GM21526 (cell line): Measurements from ENCODE around the gene ARSB.
"Not testable (repeated sequence)": the region's sequence is repeated elsewhere in the genome, so short reads cannot be mapped to it uniquely, and the experiment has no call there.

Source experiments
- ATAC-seq: cut with Tn5 transposase; IDR thresholded peaks from one replicate; pipeline ENCODE4 v1.9.1; 2021; ENCODE audit warnings: moderate library complexity; ENCODE audit not compliant: unreplicated experiment, low FRiP score

The ARSB gene

DNA sequence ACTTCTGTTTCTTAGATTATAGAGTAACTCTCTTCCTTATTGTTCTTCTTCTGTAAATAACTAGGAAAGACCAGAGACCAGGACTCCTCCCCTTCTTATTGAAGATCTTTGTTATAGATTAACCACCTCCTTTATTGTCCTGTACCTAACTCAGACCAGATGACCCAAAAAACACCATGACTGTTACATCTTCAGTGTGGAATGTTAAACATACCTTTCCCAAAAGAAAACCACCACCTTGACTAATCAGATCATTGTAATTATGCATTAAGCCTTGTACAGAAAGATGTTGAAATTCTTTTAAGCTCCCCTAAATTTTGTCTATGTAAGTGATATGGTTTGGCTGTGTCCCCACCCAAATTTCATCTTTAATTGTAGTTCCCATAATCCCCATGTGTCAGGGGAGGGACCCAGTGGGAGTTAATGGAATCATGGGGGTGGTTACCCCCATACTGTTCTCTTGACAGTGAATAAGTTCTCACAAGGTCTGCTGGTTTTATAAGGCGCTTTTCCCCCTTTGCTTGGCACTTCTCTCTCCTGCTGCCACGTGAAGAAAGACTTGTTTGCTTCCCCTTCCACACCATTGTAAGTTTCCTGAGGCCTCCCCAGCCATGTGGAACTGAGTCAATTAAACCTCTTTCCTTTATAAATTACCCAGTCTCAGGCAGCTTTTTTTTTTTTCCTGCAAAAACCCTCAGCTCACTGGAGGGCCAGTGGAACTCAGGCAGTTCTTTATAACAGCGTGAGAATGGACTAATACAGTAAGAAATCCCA is 26.3 kb downstream of the ARSB start:
- no peak for ATAC-seq

GRCh38 chr5:78956901-78957300 is 28.2 kb downstream of the ARSB start:
- no peak for ATAC-seq

- no peak for ATAC-seq
Observed at GRCh38 chr5:78953092-78953800, 31.9 kb downstream of the ARSB start.

DNA sequence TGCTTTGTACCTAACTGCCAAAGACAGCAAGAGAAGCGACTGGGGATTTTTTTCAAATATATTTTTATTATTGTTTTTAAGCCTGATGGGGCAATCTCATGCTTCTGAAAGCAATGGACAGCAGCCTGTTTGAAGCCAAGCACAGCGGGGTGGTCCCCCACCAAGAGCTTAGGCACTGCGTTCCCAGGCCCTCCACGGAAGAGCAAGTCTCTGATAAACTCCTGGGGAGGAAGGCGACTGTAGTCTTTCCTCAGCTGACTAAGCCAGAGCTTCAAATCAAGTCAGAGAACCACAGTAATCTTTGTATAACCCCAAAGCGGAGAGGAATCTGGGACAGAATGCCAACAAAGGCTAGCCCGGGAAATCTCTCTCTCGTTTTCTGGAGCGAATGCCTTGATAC is 54.4 kb downstream of the ARSB start:
- ATAC-seq, result no peak

DNA sequence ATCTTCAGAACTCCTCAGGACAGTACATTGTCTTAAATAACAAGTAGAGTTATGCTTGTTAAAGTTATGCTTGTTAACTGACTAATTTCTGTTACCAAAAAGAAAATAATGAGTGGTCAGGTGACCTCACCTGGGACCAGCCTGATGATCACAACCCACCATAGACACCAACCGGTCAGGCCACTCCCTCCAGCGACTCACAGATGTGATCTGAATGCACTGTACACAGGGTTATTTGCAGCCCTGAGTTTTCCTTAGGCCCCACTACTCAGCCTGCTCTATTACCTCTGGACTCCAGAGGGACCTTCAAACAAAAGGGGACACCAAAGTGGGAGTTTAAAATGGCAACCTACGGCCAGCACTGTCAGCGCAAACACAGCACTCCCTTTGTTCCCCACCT is 55.3 kb downstream of the ARSB start:
- ATAC-seq, result no peak

DNA sequence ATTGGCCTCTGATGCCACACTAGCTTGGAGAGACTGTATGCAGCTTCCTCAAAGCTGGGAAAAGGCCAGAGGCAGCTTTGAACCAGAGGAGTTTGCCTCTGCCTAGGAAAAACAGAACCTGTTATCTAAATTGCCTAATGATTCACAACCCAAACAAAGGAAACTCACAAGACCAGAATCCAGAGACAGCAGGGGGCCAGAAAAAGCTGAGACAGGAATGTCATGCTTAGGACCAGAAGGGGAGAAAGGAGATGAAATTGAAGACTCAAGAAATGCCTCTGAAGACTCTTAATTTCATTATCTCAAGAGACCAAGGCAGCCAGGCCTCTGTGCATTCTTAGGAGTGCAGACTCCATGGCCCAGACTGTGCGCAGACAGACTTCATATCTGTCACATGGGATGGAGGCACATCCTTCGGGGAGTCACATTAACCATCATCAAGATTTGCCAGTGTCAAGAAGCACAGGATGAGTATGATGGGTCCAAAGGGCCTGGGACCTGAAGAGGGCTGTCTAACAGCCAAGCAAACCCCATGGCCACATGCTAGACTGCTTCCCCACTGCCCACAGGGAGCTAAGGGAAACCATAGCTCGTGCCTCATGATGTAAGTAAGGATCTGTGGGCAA is 57.3 kb downstream of the ARSB start:
- no peak for ATAC-seq

- no peak for ATAC-seq
Observed at GRCh38 chr5:78926252-78926651, 58.9 kb downstream of the ARSB start.

GRCh38 chr5:78925129-78925876 is 59.8 kb downstream of the ARSB start:
- no peak for ATAC-seq

- ATAC-seq, result no peak
Observed at GRCh38 chr5:78923622-78923970, 61.5 kb downstream of the ARSB start.

GRCh38 chr5:78922879-78923621 is 62.1 kb downstream of the ARSB start:
- ATAC-seq, result no peak

GRCh38 chr5:78920604-78921003 is 64.5 kb downstream of the ARSB start:
- ATAC-seq, result no peak

DNA sequence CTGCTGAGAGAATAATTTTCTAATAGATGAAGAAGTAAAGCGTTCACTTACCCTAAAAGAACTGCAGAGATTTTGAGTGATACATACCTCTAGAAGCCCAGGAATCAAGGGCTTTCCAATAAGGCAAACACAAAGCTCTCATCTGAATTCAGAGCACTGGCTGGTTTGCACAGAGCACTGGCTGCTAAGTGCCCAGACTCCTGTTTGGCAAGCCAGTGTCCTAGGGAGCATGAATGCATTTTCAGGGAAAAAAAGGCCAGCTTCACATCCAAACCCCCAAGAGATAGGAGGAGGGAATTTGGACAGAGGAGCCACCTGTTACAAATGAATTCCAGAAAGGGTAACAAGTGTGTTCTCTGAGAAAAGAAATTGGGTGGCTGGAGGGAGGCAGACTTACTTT is 65.3 kb downstream of the ARSB start:
- no peak for ATAC-seq

- no peak for ATAC-seq
Observed at GRCh38 chr5:78916044-78916443, 69.1 kb downstream of the ARSB start.

DNA sequence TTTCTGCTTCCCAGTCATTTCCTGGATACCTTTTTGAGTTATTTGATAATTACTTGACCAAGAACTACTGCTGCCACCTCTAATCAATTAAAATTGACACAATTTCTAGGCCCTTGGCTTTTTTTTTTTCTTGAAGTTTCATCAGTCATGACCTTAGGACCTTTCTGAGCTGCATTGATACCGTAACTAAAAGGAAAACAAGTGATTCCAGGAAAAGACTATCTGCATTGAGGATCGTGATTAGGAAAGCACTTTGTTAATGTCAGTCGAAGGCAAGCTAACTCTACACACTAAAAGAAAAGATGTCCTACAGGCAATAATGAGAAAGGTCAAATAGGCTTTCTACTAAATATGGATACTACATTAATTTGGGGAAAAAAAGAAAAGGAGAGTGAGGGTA is 69.9 kb downstream of the ARSB start:
- no peak for ATAC-seq

DNA sequence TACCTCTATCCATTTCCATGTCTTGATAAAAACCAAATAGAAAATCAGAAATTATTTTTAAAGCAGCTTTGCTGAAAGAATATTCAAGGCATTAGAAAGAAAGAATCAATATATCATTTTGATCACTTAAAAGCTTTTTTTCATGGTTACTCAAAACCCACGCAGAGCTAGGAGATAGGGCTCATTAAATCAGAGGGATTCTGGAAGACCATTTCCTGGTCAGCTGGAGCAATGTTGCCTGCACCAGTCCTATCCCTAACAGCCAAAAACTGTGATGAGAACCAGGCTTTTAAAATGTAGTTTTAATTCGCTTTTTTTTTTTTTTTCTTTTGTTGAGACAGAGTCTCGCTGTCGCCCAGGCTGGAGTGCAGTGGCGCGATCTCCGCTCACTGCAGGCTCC is 72.3 kb downstream of the ARSB start:
- ATAC-seq, result no peak

DNA sequence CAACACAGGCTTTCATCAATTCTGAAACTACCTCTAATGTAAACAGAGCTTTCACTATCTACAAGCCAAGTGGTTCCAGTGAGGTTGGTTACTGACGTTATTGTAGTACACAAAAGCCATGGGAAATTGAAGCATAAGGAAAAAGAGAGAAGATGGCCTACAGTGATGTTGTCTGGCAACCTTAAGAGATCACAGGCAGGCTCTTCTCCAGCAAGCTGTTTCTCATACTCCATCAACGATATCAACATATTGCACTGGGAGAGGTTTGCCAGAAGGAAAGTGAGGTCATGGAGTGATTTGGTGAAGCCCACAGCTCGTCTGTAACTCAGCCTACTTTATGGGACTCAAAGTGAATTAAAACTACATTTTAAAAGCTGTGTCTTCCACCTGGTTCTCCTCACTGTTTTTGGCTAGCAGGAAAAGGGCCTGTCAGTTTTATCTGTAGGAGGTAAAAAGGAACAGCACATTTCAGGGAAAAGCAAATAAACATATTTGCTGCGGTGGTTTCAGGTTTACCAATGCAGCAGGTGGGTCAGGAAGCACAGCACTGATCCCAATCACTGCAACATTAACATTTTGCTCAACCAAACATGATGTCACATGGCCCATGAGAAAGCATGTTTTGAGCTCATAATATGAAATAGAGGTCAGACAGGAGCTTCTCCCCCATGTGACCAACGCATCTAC is 72.9 kb downstream of the ARSB start:
- no peak for ATAC-seq

DNA sequence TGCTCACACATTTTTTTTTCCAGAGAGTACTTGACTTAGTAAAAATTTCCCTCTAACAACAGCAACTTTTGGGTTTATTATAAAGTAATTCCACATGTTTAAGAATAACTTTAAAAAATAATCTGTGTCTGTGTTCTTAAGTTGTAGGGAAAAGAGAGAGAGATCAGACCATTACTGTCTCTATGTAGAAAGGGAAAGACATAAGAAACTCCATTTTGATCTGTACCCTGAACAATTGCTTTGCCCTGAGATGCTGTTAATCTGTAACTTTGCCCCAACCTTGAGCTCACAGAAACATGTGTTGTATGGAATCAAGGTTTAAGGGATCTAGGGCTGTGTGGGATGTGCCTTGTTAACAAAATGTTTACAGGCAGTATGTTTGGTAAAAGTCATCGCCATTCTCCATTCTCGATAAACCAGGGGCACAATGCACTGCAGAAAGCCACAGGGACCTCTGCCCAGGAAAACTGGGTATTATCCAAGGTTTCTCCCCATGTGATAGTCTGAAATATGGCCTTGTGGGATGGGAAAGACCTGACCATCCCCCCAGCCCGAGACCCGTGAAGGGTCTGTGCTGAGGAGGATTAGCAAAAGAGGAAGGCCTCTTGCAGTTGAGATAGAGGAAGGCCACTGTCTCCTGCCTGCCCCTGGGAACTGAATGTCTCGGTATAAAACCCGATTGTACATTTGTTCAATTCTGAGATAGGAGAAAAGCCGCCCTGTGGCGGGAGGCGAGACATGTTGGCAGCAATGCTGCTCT is 75.7 kb downstream of the ARSB start:
- ATAC-seq, result not testable (repeated sequence)

- no peak for ATAC-seq
Observed at GRCh38 chr5:78908173-78909061, 76.7 kb downstream of the ARSB start.
